Adrenal gland (tissue), 12 donors: ENCODE data around the gene TBCB. TPM values are rescaled to one million over a fixed set of nuclear protein-coding genes. Genes with fewer than 3 reads are reported as not detected.

Experiments used
- DNase-seq, 7 donors: peaks; one replicate each; pipeline ENCODE4 v3.0.0-alpha.2; 2019 to 2020
- H3K27ac ChIP-seq, 5 donors: fragments of 200-600 bp; sonication (generic) in 4 of 5; 1 replicate in 3 of 5; 2 replicates in 2 of 5; pipeline versions ENCODE4 v1.5.1 to v1.8.0; 2016 to 2020; ENCODE audit warnings: mild to moderate bottlenecking in 1 of 5
- H3K27me3 ChIP-seq: fragments of 200-600 bp; 2 replicates; pipeline ENCODE4 v1.8.0; 2021
- H3K36me3 ChIP-seq, 2 donors: fragments of 200-600 bp; replicated peaks in 1 of 2; 1 replicate in 1 of 2; 2 replicates in 1 of 2; pipeline versions ENCODE4 v1.5.1 to v1.8.0; 2018 to 2022
- H3K4me1 ChIP-seq, 2 donors: fragments of 200-600 bp; replicated peaks in 1 of 2; 1 replicate in 1 of 2; 2 replicates in 1 of 2; pipeline versions ENCODE4 v1.5.1 to v1.8.0; 2018 to 2021
- H3K4me3 ChIP-seq, 4 donors: fragments of 200-600 bp; sonication (generic) in 3 of 4; one replicate each; pipeline ENCODE4 v1.5.1; 2016 to 2018
- H3K9me3 ChIP-seq, 3 donors: fragments of 200-600 bp; sonication (generic) in 1 of 3; replicated peaks in 1 of 3; 1 replicate in 2 of 3; 2 replicates in 1 of 3; pipeline versions ENCODE4 v1.5.1 to v1.8.0; 2016 to 2021
- CTCF ChIP-seq, 6 experiments: fragments of 450-650 bp in 4 of 6; fragments of 200-600 bp in 2 of 6; sonication (generic) in 1 of 6; IDR thresholded peaks; 1 replicate in 5 of 6; 2 replicates in 1 of 6; pipeline versions ENCODE4 v1.5.1 to v1.8.0; 2016 to 2021; ENCODE audit warnings: antibody characterized with exemption in 6 of 6, mild to moderate bottlenecking in 2 of 6, moderate library complexity in 1 of 6
- POLR2A ChIP-seq, 2 donors: fragments of 450-650 bp; IDR thresholded peaks; one replicate each; pipeline ENCODE4 v1.6.1; 2017; ENCODE audit warnings: antibody characterized with exemption in 2 of 2, mild to moderate bottlenecking in 2 of 2, moderate library complexity in 1 of 2
- WGBS, 4 donors: extraction: QIAGEN DNeasy Blood & Tissue Kit in 2 of 4; methylation state at CpG; one replicate each; pipeline versions ENCODE4 v1.1.5 to v1.1.7; 2013 to 2017; 5-methylcytosine and 5-hydroxymethylcytosine counted together
- intact Hi-C, 2 donors: fragments of 100-400 bp; cut with DNase I; formaldehyde crosslinking; loops; one replicate each; pipeline versions ENCODE4 v1.14.1 to v1.15.0; 2022 to 2023
- polyA plus RNA-seq, 3 donors: library from polyadenylated mRNA; stranded (reverse); fragments of 200-250 nt in 2 of 3; fragments of 350-450 nt in 1 of 3; fragmentation: Illumina TruSeq in 1 of 3; extraction: RNeasy Lipid Tissue Mini Kit (QIAGEN cat#74804) in 1 of 3; gene quantifications; one replicate each; pipeline ENCODE4 v1.2.3, GENCODE V29; 2013 to 2014
- total RNA-seq, 9 donors: library from RNA; depleted of rRNA in 4 of 9; stranded (reverse); fragments of >200 nt in 4 of 9; fragments of 120-200 nt in 1 of 9; fragmentation: NEBNext Ultra II Directional in 1 of 9; extraction: Animal tissue kit (Norgen Biotek cat#: 25700) in 1 of 9; gene quantifications; one replicate each; pipeline versions ENCODE4 v1.1.0 to v1.2.4, GENCODE V29; 2013 to 2023
- donor health status: healthy with polysubstance abuse.
- donor health status: Bipolar disorder and iron deficiency.
- donor health status: DM: yes; HTN: yes; CAD: no.
- donor health status: DM: no; HTN: no; CAD: no.
- donor health status: DM: no; HTN: no; CAD: no.
- donor health status: DM: yes; HTN: yes; CAD: no.

The TBCB gene
- total and polyA plus RNA-seq, 12 donors = 88.8 to 233 (median 140) TPM

GRCh38 chr19:36090910-36091695 lies 24.2 kb upstream of the TBCB start:
- DNase-seq = no peak
- H3K4me1 ChIP-seq = no peaks in the 10 kb centered on the region
- H3K4me3 ChIP-seq = no peak overlapping the region
- WGBS, 4 donors = 78 to 97% (median 89%) methylated on average over 11 to 13 of the region's 13 CpGs
- H3K27me3 ChIP-seq = no peaks in the 10 kb centered on the region
- intact Hi-C loops = no loop called here
- no peaks in the 10 kb centered on the region for H3K9me3 ChIP-seq
- H3K36me3 ChIP-seq = no peaks in the 10 kb centered on the region
- no peak overlapping the region for H3K27ac ChIP-seq
- TF ChIP-seq POLR2A (IDR thresholded peaks at IDR 0.05) = no peak
- TF ChIP-seq CTCF (IDR thresholded peaks at IDR 0.05) = no peak

GRCh38 chr19:36092566-36092965 lies 22.7 kb upstream of the TBCB start:
- TF ChIP-seq POLR2A (IDR thresholded peaks at IDR 0.05) (no peak), CTCF (IDR thresholded peaks at IDR 0.05) (no peak)
- Histone ChIP-seq H3K36me3 (no peaks in the 10 kb centered on the region), H3K27ac (no peak overlapping the region), H3K9me3 (no peaks in the 10 kb centered on the region), H3K4me3 (no peak overlapping the region), H3K4me1 (no peaks in the 10 kb centered on the region), H3K27me3 (no peaks in the 10 kb centered on the region)
- no peak for DNase-seq
- intact Hi-C loops = no loop called here
- WGBS, 4 donors = 93 to 99% (median 96%) methylated on average over 6 to 7 of the region's 7 CpGs; no CpG with 5 or more reads in 1 of the 4 donors

- TF ChIP-seq CTCF (IDR thresholded peaks at IDR 0.05) (no peak), POLR2A (IDR thresholded peaks at IDR 0.05) (no peak)
- Histone ChIP-seq H3K27me3 (no peaks in the 10 kb centered on the region), H3K27ac (no peak overlapping the region), H3K9me3 (no peaks in the 10 kb centered on the region), H3K36me3 (no peaks in the 10 kb centered on the region), H3K4me3 (no peak overlapping the region), H3K4me1 (no peaks in the 10 kb centered on the region)
- DNase-seq = no peak
- intact Hi-C loops = no loop called here
- 79 to 97% (median 94%) methylated on average over 5 of the region's 5 CpGs for WGBS, 4 donors
Observed at GRCh38 chr19:36093146-36093662, 22.1 kb upstream of the TBCB start.

DNA sequence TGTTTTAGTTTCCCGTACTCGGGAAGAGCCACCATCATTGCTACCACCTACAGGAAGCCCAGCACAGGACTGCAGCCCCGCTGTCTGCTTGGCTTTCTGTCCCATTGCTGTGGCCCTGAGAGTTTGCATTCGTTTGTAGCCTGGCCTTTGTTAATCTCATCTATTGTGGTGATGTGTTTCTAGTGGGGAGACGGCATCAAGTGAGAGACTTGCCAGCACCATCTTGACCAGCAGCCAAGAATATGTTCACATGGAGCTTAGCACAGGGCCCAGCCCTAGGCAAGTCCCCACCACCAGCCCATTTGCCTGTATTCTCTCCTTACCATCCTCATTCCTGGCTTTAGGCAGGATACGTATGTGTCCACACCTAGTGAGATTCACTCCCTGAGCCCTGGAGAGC lies 21.6 kb upstream of the TBCB start:
- H3K9me3 ChIP-seq = no peaks in the 10 kb centered on the region
- H3K27ac ChIP-seq = no peak overlapping the region
- H3K36me3 ChIP-seq = no peaks in the 10 kb centered on the region
- TF ChIP-seq POLR2A (IDR thresholded peaks at IDR 0.05) = no peak
- no peak for TF ChIP-seq CTCF (IDR thresholded peaks at IDR 0.05)
- WGBS, 4 donors = 71 to 97% (median 80%) methylated on average over 2 to 6 of the region's 6 CpGs
- no peaks in the 10 kb centered on the region for H3K27me3 ChIP-seq
- intact Hi-C loops = no loop called here
- H3K4me3 ChIP-seq = no peak overlapping the region
- no peaks in the 10 kb centered on the region for H3K4me1 ChIP-seq
- no peak for DNase-seq
